WTC11 (cell line): ENCODE measurements around the gene GIT1. TPM values are rescaled to one million over a fixed set of nuclear protein-coding genes. Genes with fewer than 3 reads are reported as not detected.

ENCODE experiments used
- ATAC-seq: fragments of 200-7000 bp; cut with Tn5 transposase; 2 replicates; pipeline ENCODE4 v1.10.0; 2021; ENCODE audit warnings: mild to moderate bottlenecking, moderate library complexity
- CTCF ChIA-PET: fragments of 300-600 bp; sonication (Branson Sonifier 250); formaldehyde crosslinking; loops from one replicate; lab custom pipeline; 2021; ENCODE audit warnings: antibody characterized with exemption; lab: Charles Lee
- POLR2A ChIA-PET: fragments of 350-600 bp; sonication (Branson Sonifier 250); formaldehyde crosslinking; loops from one replicate; lab custom pipeline; 2021; ENCODE audit warnings: antibody characterized with exemption; lab: Charles Lee
- DNase-seq: peaks from one replicate; pipeline ENCODE4 v3.0.0; 2021; ENCODE audit warnings: low spot score
- H3K27ac Mint-ChIP-seq: 2 replicates; pipeline ENCODE4 v1.8.0; 2021; ENCODE audit warnings: mixed read lengths
- H3K27me3 Mint-ChIP-seq: 2 replicates; pipeline ENCODE4 v1.8.0; 2021; ENCODE audit warnings: low read depth, mild to moderate bottlenecking, moderate library complexity, mixed read lengths
- H3K36me3 Mint-ChIP-seq: 2 replicates; pipeline ENCODE4 v1.8.0; 2021; ENCODE audit warnings: mixed read lengths
- H3K4me1 Mint-ChIP-seq: 2 replicates; pipeline ENCODE4 v1.8.0; 2022; ENCODE audit warnings: mixed read lengths
- H3K4me3 Mint-ChIP-seq: 2 replicates; pipeline ENCODE4 v1.8.0; 2021; ENCODE audit warnings: mild to moderate bottlenecking, moderate library complexity, mixed read lengths
- H3K9me3 Mint-ChIP-seq: 2 replicates; pipeline ENCODE4 v1.8.0; 2021; ENCODE audit warnings: mixed read lengths
- GABPB1 ChIP-seq: sonication (generic); formaldehyde crosslinking; IDR thresholded peaks from 2 replicates; pipeline ENCODE4 v1.8.1; 2023; ENCODE audit warnings: mild to moderate bottlenecking, missing genetic modification reagents
- GTF2I ChIP-seq: fragments of 250-450 bp; sonication (Bioruptor Pico); conservative IDR thresholded peaks from 2 replicates; pipeline ENCODE4 v1.4.0; 2021; ENCODE audit warnings: mild to moderate bottlenecking
- NFE2L1 ChIP-seq: sonication (generic); formaldehyde crosslinking; IDR thresholded peaks from 2 replicates; pipeline ENCODE4 v1.8.1; 2023; ENCODE audit warnings: missing genetic modification reagents
- PRRX2 ChIP-seq: fragments of 250-450 bp; sonication (Bioruptor Pico); IDR thresholded peaks from 2 replicates; pipeline ENCODE4 v1.8.0; 2021; ENCODE audit warnings: mild to moderate bottlenecking
- TP53 ChIP-seq: sonication (generic); formaldehyde crosslinking; IDR thresholded peaks from 2 replicates; pipeline ENCODE4 v1.8.1; 2023; ENCODE audit warnings: mild to moderate bottlenecking, missing genetic modification reagents
- ZNF317 ChIP-seq: sonication (generic); formaldehyde crosslinking; IDR thresholded peaks from 2 replicates; pipeline ENCODE4 v1.8.1; 2023; ENCODE audit warnings: low read depth, mild to moderate bottlenecking, moderate library complexity, missing genetic modification reagents, borderline replicate concordance
- ZNF671 ChIP-seq: fragments of 250-450 bp; sonication (Bioruptor Pico); IDR thresholded peaks from 2 replicates; pipeline ENCODE4 v1.8.0; 2021; ENCODE audit warnings: mild to moderate bottlenecking
- total RNA-seq: library from RNA; stranded (reverse); gene quantifications from 3 replicates; pipeline ENCODE4 v1.2.3, GENCODE V29; 2021
- TF ChIP-seq, protein P1 (sequence below): sonication (generic); formaldehyde crosslinking; IDR thresholded peaks from 2 replicates; pipeline ENCODE4 v1.8.1; 2023; ENCODE audit warnings: mild to moderate bottlenecking, missing genetic modification reagents, moderate library complexity
- TF ChIP-seq, protein P2 (sequence below): sonication (generic); formaldehyde crosslinking; IDR thresholded peaks from 2 replicates; pipeline ENCODE4 v1.8.1; 2023; ENCODE audit warnings: mild to moderate bottlenecking, missing genetic modification reagents, borderline replicate concordance
- TF ChIP-seq, protein P3 (sequence below): sonication (generic); formaldehyde crosslinking; IDR thresholded peaks from 2 replicates; pipeline ENCODE4 v1.8.0; 2023; ENCODE audit warnings: missing genetic modification reagents
- TF ChIP-seq, protein P4 (sequence below): sonication (generic); formaldehyde crosslinking; IDR thresholded peaks from 2 replicates; pipeline ENCODE4 v1.8.1; 2023; ENCODE audit warnings: mild to moderate bottlenecking, missing genetic modification reagents

Gene GIT1
- total RNA-seq, 1 experiment from 2014 or later, result 66.9 TPM

DNA sequence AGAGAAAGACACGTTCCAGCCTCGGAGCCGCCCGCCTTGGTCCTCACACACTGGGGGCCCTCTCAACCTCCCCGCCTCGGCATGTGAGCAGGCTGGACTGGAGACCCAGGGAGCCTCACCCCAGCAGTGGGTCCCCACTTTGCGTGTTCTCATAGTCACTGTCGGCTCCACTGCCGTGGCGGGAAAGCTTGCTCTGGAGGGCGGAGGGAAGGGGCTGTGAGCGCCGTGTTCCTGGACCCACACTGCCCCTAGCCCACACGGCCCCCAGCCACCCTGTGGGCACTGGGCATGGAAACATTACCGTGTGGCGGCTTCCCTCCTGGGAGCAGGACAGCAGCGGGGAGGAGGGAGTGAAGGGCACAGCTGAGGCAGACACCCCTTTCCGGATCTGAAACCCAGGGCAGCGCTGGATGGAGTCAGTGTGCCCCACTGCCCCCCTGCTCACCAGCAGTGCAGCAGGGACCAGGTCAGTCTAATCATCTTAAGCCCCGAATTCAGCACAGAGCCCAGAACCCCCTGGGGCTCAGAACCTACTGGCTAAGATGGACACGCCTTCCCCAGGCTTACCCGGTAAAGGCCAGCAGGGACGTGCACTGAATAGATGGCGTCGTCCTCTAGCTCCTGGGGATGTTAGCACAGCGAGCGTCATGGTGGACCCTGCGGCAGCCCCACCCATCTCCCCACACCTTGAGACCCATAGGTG lies 13.8 kb downstream of the GIT1 start:
- Mint-ChIP-seq H3K36me3 (peaks cover 25% of the 10 kb centered on the region), H3K27me3 (peaks cover 6% of the 10 kb centered on the region; the same call in 1 of the 2 replicates), H3K4me1 (peaks cover 8% of the 10 kb centered on the region), H3K4me3 (no peak overlapping the region), H3K9me3 (no peaks in the 10 kb centered on the region), H3K27ac (no peak overlapping the region)
- TF ChIP-seq, protein P1, sequence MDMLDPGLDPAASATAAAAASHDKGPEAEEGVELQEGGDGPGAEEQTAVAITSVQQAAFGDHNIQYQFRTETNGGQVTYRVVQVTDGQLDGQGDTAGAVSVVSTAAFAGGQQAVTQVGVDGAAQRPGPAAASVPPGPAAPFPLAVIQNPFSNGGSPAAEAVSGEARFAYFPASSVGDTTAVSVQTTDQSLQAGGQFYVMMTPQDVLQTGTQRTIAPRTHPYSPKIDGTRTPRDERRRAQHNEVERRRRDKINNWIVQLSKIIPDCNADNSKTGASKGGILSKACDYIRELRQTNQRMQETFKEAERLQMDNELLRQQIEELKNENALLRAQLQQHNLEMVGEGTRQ (CRISPR knock-in tag), result no peak
- no peak for TF ChIP-seq GTF2I
- no peak for TF ChIP-seq PRRX2 (CRISPR knock-in tag)
- TF ChIP-seq ZNF671 (CRISPR knock-in tag), result no peak
- TF ChIP-seq, protein P2, sequence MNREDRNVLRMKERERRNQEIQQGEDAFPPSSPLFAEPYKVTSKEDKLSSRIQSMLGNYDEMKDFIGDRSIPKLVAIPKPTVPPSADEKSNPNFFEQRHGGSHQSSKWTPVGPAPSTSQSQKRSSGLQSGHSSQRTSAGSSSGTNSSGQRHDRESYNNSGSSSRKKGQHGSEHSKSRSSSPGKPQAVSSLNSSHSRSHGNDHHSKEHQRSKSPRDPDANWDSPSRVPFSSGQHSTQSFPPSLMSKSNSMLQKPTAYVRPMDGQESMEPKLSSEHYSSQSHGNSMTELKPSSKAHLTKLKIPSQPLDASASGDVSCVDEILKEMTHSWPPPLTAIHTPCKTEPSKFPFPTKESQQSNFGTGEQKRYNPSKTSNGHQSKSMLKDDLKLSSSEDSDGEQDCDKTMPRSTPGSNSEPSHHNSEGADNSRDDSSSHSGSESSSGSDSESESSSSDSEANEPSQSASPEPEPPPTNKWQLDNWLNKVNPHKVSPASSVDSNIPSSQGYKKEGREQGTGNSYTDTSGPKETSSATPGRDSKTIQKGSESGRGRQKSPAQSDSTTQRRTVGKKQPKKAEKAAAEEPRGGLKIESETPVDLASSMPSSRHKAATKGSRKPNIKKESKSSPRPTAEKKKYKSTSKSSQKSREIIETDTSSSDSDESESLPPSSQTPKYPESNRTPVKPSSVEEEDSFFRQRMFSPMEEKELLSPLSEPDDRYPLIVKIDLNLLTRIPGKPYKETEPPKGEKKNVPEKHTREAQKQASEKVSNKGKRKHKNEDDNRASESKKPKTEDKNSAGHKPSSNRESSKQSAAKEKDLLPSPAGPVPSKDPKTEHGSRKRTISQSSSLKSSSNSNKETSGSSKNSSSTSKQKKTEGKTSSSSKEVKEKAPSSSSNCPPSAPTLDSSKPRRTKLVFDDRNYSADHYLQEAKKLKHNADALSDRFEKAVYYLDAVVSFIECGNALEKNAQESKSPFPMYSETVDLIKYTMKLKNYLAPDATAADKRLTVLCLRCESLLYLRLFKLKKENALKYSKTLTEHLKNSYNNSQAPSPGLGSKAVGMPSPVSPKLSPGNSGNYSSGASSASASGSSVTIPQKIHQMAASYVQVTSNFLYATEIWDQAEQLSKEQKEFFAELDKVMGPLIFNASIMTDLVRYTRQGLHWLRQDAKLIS (CRISPR knock-in tag), result no peak
- no peak for TF ChIP-seq TP53 (CRISPR knock-in tag)
- no peak for TF ChIP-seq ZNF317
- TF ChIP-seq, protein P3, sequence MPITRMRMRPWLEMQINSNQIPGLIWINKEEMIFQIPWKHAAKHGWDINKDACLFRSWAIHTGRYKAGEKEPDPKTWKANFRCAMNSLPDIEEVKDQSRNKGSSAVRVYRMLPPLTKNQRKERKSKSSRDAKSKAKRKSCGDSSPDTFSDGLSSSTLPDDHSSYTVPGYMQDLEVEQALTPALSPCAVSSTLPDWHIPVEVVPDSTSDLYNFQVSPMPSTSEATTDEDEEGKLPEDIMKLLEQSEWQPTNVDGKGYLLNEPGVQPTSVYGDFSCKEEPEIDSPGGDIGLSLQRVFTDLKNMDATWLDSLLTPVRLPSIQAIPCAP (CRISPR knock-in tag), result no peak
- TF ChIP-seq, protein P4, sequence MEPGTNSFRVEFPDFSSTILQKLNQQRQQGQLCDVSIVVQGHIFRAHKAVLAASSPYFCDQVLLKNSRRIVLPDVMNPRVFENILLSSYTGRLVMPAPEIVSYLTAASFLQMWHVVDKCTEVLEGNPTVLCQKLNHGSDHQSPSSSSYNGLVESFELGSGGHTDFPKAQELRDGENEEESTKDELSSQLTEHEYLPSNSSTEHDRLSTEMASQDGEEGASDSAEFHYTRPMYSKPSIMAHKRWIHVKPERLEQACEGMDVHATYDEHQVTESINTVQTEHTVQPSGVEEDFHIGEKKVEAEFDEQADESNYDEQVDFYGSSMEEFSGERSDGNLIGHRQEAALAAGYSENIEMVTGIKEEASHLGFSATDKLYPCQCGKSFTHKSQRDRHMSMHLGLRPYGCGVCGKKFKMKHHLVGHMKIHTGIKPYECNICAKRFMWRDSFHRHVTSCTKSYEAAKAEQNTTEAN (CRISPR knock-in tag), result no peak
- DNase-seq (no peak), ATAC-seq (no peak)
- ChIA-PET POLR2A (interaction anchor here (0.5 to 1.2 kb wide), 2 partner anchors 15 to 303 kb away, joined by 3 to 5 read pairs; no protein-coding TSS in a partner anchor), CTCF (interaction anchor here (0.9 to 7.5 kb wide), 6 partner anchors 10 to 206 kb away, joined by 3 to 65 read pairs (median 6); partner anchors contain the start of gene ANKRD13B)

DNA sequence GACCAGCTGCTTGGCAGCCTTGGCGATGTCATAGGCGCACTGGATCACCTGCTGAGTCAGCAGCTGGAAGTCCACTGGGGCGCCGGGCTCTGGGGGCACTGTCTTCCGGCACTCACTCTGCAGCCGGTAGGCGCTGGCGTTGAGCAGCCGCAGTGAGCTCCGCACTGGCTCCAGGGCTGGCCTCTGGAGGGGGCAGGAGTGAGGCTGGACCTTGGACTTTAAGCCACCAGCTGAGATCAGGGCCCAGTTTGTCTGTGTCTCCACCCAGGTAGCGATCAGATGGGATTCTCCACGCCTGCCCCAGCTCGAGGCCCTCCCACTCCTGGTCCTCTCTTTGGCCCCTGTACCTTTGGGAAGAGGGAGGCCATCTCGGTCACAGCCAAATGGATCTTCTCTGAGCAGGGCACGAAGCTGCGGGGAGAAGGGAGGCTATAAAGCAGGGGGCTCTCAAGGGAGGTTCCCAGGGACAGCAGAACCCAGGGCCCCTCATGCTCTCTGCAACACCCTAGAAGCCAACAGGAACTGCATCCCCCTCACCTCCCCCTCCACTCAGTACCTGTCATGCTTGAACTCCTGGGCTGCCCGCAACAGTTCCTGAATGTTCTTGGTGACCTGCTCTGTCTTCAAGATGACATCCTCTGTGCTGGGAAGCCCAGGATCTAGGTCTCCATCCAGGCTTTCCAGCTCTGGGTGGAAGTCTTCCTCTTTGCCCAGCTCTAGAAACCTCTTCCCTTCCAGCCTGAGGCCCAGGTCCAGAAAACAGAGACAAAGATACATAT lies 14.5 kb downstream of the GIT1 start:
- TF ChIP-seq GABPB1 (peak; percentile 63; the same call in 1 of the 2 replicates), NFE2L1 (CRISPR knock-in tag) (no peak)
- TF ChIP-seq, all 79 proteins: peak for 1
- H3K27me3 Mint-ChIP-seq, result peaks cover 8% of the 10 kb centered on the region; the same call in 1 of the 2 replicates
- no peak overlapping the region for H3K27ac Mint-ChIP-seq
- ATAC-seq (no peak), DNase-seq (no peak)
- peaks cover 21% of the 10 kb centered on the region for H3K36me3 Mint-ChIP-seq
- no peaks in the 10 kb centered on the region for H3K9me3 Mint-ChIP-seq
- CTCF ChIA-PET, result interaction anchor here (0.5 to 11.4 kb wide), 8 partner anchors 9 to 205 kb away, joined by 3 to 112 read pairs (median 6); partner anchors contain the start of gene ANKRD13B
- POLR2A ChIA-PET, result interaction anchor here (1.2 kb wide), 1 partner anchor 16 kb away, joined by 3 read pairs; no protein-coding TSS in a partner anchor
- H3K4me3 Mint-ChIP-seq, result no peak overlapping the region
- H3K4me1 Mint-ChIP-seq, result peaks cover 5% of the 10 kb centered on the region
